Lung (tissue), 12 donors: ENCODE measurements around the gene TEAD4. TPM values are rescaled to one million over a fixed set of nuclear protein-coding genes. Genes with fewer than 3 reads are reported as not detected.

ENCODE experiments used
- ATAC-seq: fragments of 200-7000 bp; cut with Tn5 transposase; one replicate; pipeline ENCODE4 v1.9.1; 2020; ENCODE audit warnings: moderate number of reproducible peaks; ENCODE audit not compliant: insufficient read depth, low FRiP score
- DNase-seq, 3 donors: peaks; one replicate each; pipeline ENCODE4 v3.0.0-alpha.2; 2013 to 2017
- H3K27ac ChIP-seq, 2 donors: one replicate each; pipeline ENCODE4 v1.5.1; 2013; ENCODE audit warnings: mild to moderate bottlenecking in 2 of 2, moderate library complexity in 2 of 2, control low read depth in 1 of 2, inconsistent platforms in 1 of 2, low read depth in 1 of 2, low read length in 1 of 2
- H3K27me3 ChIP-seq, 3 donors: one replicate each; pipeline ENCODE4 v1.5.1; 2013; ENCODE audit warnings: low read length in 2 of 3; ENCODE audit not compliant: control insufficient read depth in 3 of 3, insufficient read depth in 3 of 3
- H3K36me3 ChIP-seq, 4 donors: one replicate each; pipeline ENCODE4 v1.5.1; 2013; ENCODE audit warnings: low read length in 4 of 4, mild to moderate bottlenecking in 1 of 4, moderate library complexity in 1 of 4; ENCODE audit not compliant: control insufficient read depth in 4 of 4, insufficient read depth in 4 of 4
- H3K4me1 ChIP-seq, 5 donors: one replicate each; pipeline ENCODE4 v1.5.1; 2013; ENCODE audit warnings: low read length in 5 of 5, mild to moderate bottlenecking in 2 of 5, moderate library complexity in 1 of 5; ENCODE audit not compliant: control insufficient read depth in 5 of 5, insufficient read depth in 5 of 5
- H3K4me3 ChIP-seq: one replicate; pipeline ENCODE4 v1.5.1; 2013; ENCODE audit warnings: mild to moderate bottlenecking, control low read depth, moderate library complexity
- H3K9ac ChIP-seq, 2 donors: one replicate each; pipeline ENCODE4 v1.5.1; 2013; ENCODE audit warnings: low read length in 2 of 2, control low read depth in 1 of 2; ENCODE audit not compliant: insufficient read depth in 1 of 2
- H3K9me3 ChIP-seq, 4 donors: one replicate each; pipeline ENCODE4 v1.5.1; 2013; ENCODE audit warnings: low read length in 3 of 4, mild to moderate bottlenecking in 1 of 4, moderate library complexity in 1 of 4; ENCODE audit not compliant: control insufficient read depth in 4 of 4, insufficient read depth in 3 of 4
- CTCF ChIP-seq: IDR thresholded peaks from 2 replicates; pipeline ENCODE4 v1.5.1; 2012; ENCODE audit warnings: mild to moderate bottlenecking; ENCODE audit errors: control extremely low read depth, extremely low read depth
- WGBS, 2 donors: extraction: QIAGEN DNeasy Blood & Tissue Kit; methylation state at CpG; one replicate each; pipeline ENCODE4 v1.1.7; 2013; 5-methylcytosine and 5-hydroxymethylcytosine counted together
- polyA plus RNA-seq, 2 donors: library from polyadenylated mRNA; stranded (reverse); fragments of 200-250 nt; gene quantifications; one replicate each; pipeline ENCODE4 v1.2.1, GENCODE V29; 2013
- total RNA-seq, 2 donors: library from RNA; depleted of rRNA in 1 of 2; stranded (reverse); fragments of >200 nt in 1 of 2; gene quantifications; one replicate each; pipeline ENCODE4 v1.2.1, GENCODE V29; 2014 to 2021
- donor health status: control.
- donor health status: control.
- donor health status: Bipolar disorder and iron deficiency.
- donor health status: healthy.
- donor health status: DM: yes; HTN: yes; CAD: no.

TEAD4 gene
- total and polyA plus RNA-seq, 4 donors, result 7.1 to 36.3 (median 28.8) TPM

- no peaks in the 10 kb centered on the region for H3K27me3 ChIP-seq
Observed at GRCh38 chr12:3049176-3049575, 90.0 kb downstream of the TEAD4 start.

GRCh38 chr12:3049611-3050249, 90.5 kb downstream of the TEAD4 start:
- WGBS, 2 donors, result 54 to 67% methylated on average over 11 of the region's 11 CpGs
- no peak for TF ChIP-seq CTCF
- Histone ChIP-seq H3K27ac (no peak overlapping the region), H3K9me3 (no peaks in the 10 kb centered on the region), H3K4me1 (peaks cover 0 to 9% (median 4%) of the 10 kb centered on the region in 5 donors), H3K9ac (no peak overlapping the region), H3K36me3 (no peaks in the 10 kb centered on the region), H3K27me3 (no peaks in the 10 kb centered on the region), H3K4me3 (no peak overlapping the region)
- DNase-seq, result peak in 2 of 3 donors; percentile 21 to 49
- ATAC-seq, result no peak

More at GRCh38 chr12:3049176-3049575, 90.0 kb downstream of the TEAD4 start:
- Histone ChIP-seq H3K9me3 (no peaks in the 10 kb centered on the region), H3K36me3 (no peaks in the 10 kb centered on the region), H3K27ac (no peak overlapping the region), H3K9ac (no peak overlapping the region), H3K4me3 (no peak overlapping the region), H3K4me1 (peaks cover 0 to 8% (median 3%) of the 10 kb centered on the region in 5 donors)
- 78 to 83% methylated on average over 9 of the region's 9 CpGs for WGBS, 2 donors
- ATAC-seq (no peak), DNase-seq (no peak)
- no peak for TF ChIP-seq CTCF

GRCh38 chr12:3054374-3054773, 95.2 kb downstream of the TEAD4 start:
- H3K27ac ChIP-seq, result no peak overlapping the region
- WGBS, 2 donors, result 74 to 82% methylated on average over 7 of the region's 7 CpGs
- H3K4me1 ChIP-seq, result peaks cover 0 to 23% (median 7%) of the 10 kb centered on the region in 5 donors
- no peak overlapping the region for H3K4me3 ChIP-seq
- DNase-seq, result no peak
- ATAC-seq, result no peak
- no peak overlapping the region for H3K9ac ChIP-seq
- no peaks in the 10 kb centered on the region for H3K9me3 ChIP-seq
- no peaks in the 10 kb centered on the region for H3K36me3 ChIP-seq
- TF ChIP-seq CTCF, result no peak
- no peaks in the 10 kb centered on the region for H3K27me3 ChIP-seq
